Stimulated activated CD4-positive, alpha-beta T cell treated with anti-CD3 and anti-CD28 coated beads, Interleukin-15, amount 100 ng/mL, for 24 hours (primary cell): ENCODE data around the gene CTIF.
A peak's percentile ranks its signal among the peaks of the same experiment; 100 is the strongest.
"Not testable (repeated sequence)": the region's sequence is repeated elsewhere in the genome, so short reads cannot be mapped to it uniquely, and the experiment has no call there.

ENCODE experiments used
- DNase-seq: peaks from one replicate; pipeline ENCODE4 v3.0.0-alpha.2; 2020

Gene CTIF

GRCh38 chr18:48649231-48649630 lies 110.4 kb downstream of the CTIF start:
- no peak for DNase-seq

- not testable (repeated sequence) for DNase-seq
Measured at GRCh38 chr18:48654591-48654990, 115.8 kb downstream of the CTIF start.

- DNase-seq, result no peak
Measured at GRCh38 chr18:48655508-48655907, 116.7 kb downstream of the CTIF start.

GRCh38 chr18:48656176-48656575 lies 117.3 kb downstream of the CTIF start:
- DNase-seq, result no peak

- DNase-seq, result no peak
Measured at GRCh38 chr18:48656582-48656981, 117.8 kb downstream of the CTIF start.

- no peak for DNase-seq
Measured at GRCh38 chr18:48657447-48658120, 118.8 kb downstream of the CTIF start.

GRCh38 chr18:48658721-48659120 lies 119.9 kb downstream of the CTIF start:
- DNase-seq, result no peak

GRCh38 chr18:48659188-48660009 lies 120.6 kb downstream of the CTIF start:
- DNase-seq, result no peak

- DNase-seq, result no peak
Measured at GRCh38 chr18:48660346-48661228, 121.8 kb downstream of the CTIF start.

GRCh38 chr18:48661421-48661820 lies 122.6 kb downstream of the CTIF start:
- DNase-seq, result no peak

- no peak for DNase-seq
Measured at GRCh38 chr18:48662011-48662661, 123.3 kb downstream of the CTIF start.

- DNase-seq, result no peak
Measured at GRCh38 chr18:48663096-48663930, 124.5 kb downstream of the CTIF start.

GRCh38 chr18:48663931-48664847 lies 125.4 kb downstream of the CTIF start:
- peak; percentile 69 for DNase-seq

- DNase-seq, result no peak
Measured at GRCh38 chr18:48665654-48666053, 126.8 kb downstream of the CTIF start.

- DNase-seq, result no peak
Measured at GRCh38 chr18:48666613-48667012, 127.8 kb downstream of the CTIF start.

GRCh38 chr18:48667276-48668254 lies 128.7 kb downstream of the CTIF start:
- no peak for DNase-seq

- DNase-seq, result no peak
Measured at GRCh38 chr18:48668466-48669179, 129.8 kb downstream of the CTIF start.

GRCh38 chr18:48669180-48669675 lies 130.4 kb downstream of the CTIF start:
- DNase-seq, result no peak
